GM23248 (cell line): Measurements from ENCODE around the gene FAM117B.

Source experiments
- EZH2 ChIP-seq: fragments of 200-600 bp; sonication (generic); IDR thresholded peaks from 2 replicates; pipeline ENCODE4 v1.6.1; 2018; ENCODE audit warnings: antibody characterized with exemption, mild to moderate bottlenecking; ENCODE audit not compliant: insufficient read depth, poor library complexity, severe bottlenecking
- EZH2phosphoT487 ChIP-seq: fragments of 200-600 bp; sonication (generic); IDR thresholded peaks from 2 replicates; pipeline ENCODE4 v1.6.1; 2018; ENCODE audit warnings: antibody characterized with exemption, moderate library complexity, mild to moderate bottlenecking, low read depth; ENCODE audit not compliant: insufficient read depth

DNA sequence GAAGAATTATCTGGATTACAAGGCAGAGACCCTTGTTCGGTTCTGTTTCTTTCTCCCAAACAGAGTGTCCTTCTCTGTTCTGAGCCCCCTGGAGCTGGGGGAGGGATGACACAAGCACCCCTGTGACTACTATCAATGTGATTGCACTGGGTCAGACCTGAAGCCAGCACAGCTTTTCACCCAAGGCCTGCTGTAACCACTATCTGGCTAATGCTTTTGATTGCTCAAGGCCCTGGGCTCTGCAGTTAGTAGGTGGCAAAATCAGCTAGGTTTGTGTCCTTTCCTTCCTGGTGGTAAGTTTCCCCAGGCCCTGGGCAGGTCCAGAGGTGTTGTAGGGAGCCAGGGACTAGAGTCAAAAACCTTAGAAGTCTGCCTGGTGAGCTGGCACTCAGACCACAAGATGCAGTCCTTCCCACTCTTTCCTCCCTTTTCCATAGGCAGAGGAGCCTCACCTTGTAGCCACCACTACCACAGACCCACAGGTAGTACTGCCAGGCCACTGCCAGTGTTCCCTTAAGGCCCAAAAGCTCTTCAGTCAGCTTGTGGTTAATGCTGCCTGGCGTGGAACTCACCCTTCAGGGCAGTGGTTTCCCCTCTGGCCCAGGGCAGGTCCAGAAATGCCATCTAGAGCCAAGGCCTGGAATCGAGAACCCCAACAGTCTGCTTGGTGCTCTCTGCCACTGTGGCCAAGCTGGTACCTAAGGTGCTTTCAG lies 83.0 kb downstream of the FAM117B start:
- no peak for TF ChIP-seq EZH2
- TF ChIP-seq EZH2phosphoT487: no peak
